Measurements from ENCODE around the gene TMEM51. TPM values are rescaled to one million over a fixed set of nuclear protein-coding genes. Genes with fewer than 3 reads are reported as not detected.

Gene TMEM51
- total and polyA plus RNA-seq, 9 of the 15 experiments (the other 6 are each of a cell fraction or from before 2014, with no cell fraction given), result 0.06 to 1.4 (median 0.58) TPM

GRCh38 chr1:15153842-15154479 lies 414 bp downstream of the TMEM51 start (continued):
- TF ChIP-seq PRPF4 (IDR thresholded peaks at IDR 0.05; ENCODE audit: insufficient read depth, low read depth, low read length, poor library complexity, severe bottlenecking) (no peak), ZNF23 (CRISPR knock-in tag; IDR thresholded peaks at IDR 0.05) (no peak), MTF1 (CRISPR knock-in tag; IDR thresholded peaks at IDR 0.05; ENCODE audit: borderline replicate concordance) (no peak), THAP12 (CRISPR knock-in tag; IDR thresholded peaks at IDR 0.05) (no peak), IFI16 (CRISPR knock-in tag; IDR thresholded peaks at IDR 0.05) (no peak), ZNF592 (IDR thresholded peaks at IDR 0.05) (0 out of 2 replicates have a peak, but pooled peaks have one; percentile 28), ZNF324 (CRISPR knock-in tag; IDR thresholded peaks at IDR 0.05) (no peak), BCOR (IDR thresholded peaks at IDR 0.05) (peak; percentile 52; the same call in 1 of the 2 replicates), CTCF (IDR thresholded peaks at IDR 0.05 in 2 of 3, conservative IDR thresholded peaks at IDR 0.05 in 1 of 3; ENCODE audit: insufficient read depth in 2 of 3, low read depth in 1 of 3, low read length in 3 of 3) (peak; percentile 62 to 81 (median 76)), ERF (CRISPR knock-in tag; IDR thresholded peaks at IDR 0.05) (no peak; the same call in 1 of the 2 replicates), BDP1 (IDR thresholded peaks at IDR 0.05; ENCODE audit: insufficient read depth, insufficient read length) (no peak), SLC30A9 (CRISPR knock-in tag; IDR thresholded peaks at IDR 0.05) (no peak), ZBTB12 (CRISPR knock-in tag; IDR thresholded peaks at IDR 0.05) (0 out of 2 replicates have a peak, but pooled peaks have one; percentile 21), HNRNPUL1 (IDR thresholded peaks at IDR 0.05; ENCODE audit: low read length) (no peak), KHSRP (IDR thresholded peaks at IDR 0.05) (no peak), ZNF445 (CRISPR knock-in tag; IDR thresholded peaks at IDR 0.05; ENCODE audit: low read depth) (no peak), ATF7 (IDR thresholded peaks at IDR 0.05) (no peak), MEIS2 (IDR thresholded peaks at IDR 0.05; ENCODE audit: partially characterized antibody) (no peak), ZNF212 (CRISPR knock-in tag; IDR thresholded peaks at IDR 0.05) (no peak), ZNF551 (CRISPR knock-in tag; IDR thresholded peaks at IDR 0.05) (no peak)
